HCT116 (cell line): ENCODE results near the gene SH3BGRL3. TPM values are rescaled to one million over a fixed set of nuclear protein-coding genes. Genes with fewer than 3 reads are reported as not detected.

ENCODE experiments used
- ATAC-seq: fragments of 200-7000 bp; cut with Tn5 transposase; 2 replicates; pipeline ENCODE4 v1.9.1; 2020; ENCODE audit warnings: mild to moderate bottlenecking, moderate library complexity
- BruUV-seq: library from RNA; stranded (reverse); fragments of 400-500 nt; replicated peaks from 2 replicates; lab custom pipeline; 2021; lab: Mats Ljungman, UMichigan
- CTCF ChIA-PET: fragments of 300-600 bp; sonication (Branson Sonifier 250); formaldehyde crosslinking; loops from one replicate; lab custom pipeline; 2021; ENCODE audit warnings: antibody characterized with exemption; lab: Charles Lee
- POLR2A ChIA-PET: fragments of 300-600, 350-600 bp; sonication (Branson Sonifier 250); formaldehyde crosslinking; loops from one replicate; lab custom pipeline; 2021; ENCODE audit warnings: antibody characterized with exemption; lab: Charles Lee
- RAD21 ChIA-PET, 2 experiments: fragments of 300-600 bp; sonication (Branson Sonifier 250); formaldehyde crosslinking; loops; one replicate each; lab custom pipeline; 2023; ENCODE audit warnings: low total read pairs in 2 of 2; ENCODE audit not compliant: uncharacterized antibody in 2 of 2, unreplicated experiment in 2 of 2, low non-redundant PET in 1 of 2; lab: Charles Lee
- DNase-seq: peaks from one replicate; pipeline ENCODE4 v3.0.0-alpha.2; 2010; ENCODE audit warnings: low read depth, low spot score
- H2AFZ ChIP-seq: fragments of 200-600 bp; shearing (Covaris generic), sonication (generic); 2 replicates; pipeline ENCODE4 v1.6.1; 2017; ENCODE audit warnings: low read depth, mixed run types, mixed read lengths, antibody characterized with exemption, low read length; ENCODE audit not compliant: poor library complexity, severe bottlenecking
- H3K27ac ChIP-seq: 2 replicates; pipeline ENCODE4 v1.5.1; 2012; ENCODE audit warnings: low read depth, low read length
- H3K27me3 ChIP-seq: fragments of 200-600 bp; sonication (generic); 2 replicates; pipeline ENCODE4 v1.6.1; 2016; ENCODE audit warnings: mixed run types, low read length, mixed read lengths; ENCODE audit not compliant: insufficient read depth
- H3K36me3 ChIP-seq, 2 experiments: fragments of 200-500 bp in 1 of 2; fragments of 200-600 bp in 1 of 2; sonication (Bioruptor generic) in 1 of 2; sonication (generic) in 1 of 2; 2 replicates each; pipeline versions ENCODE4 v1.5.1 to v1.6.1; 2014 to 2016; ENCODE audit warnings: low read length in 2 of 2, inconsistent platforms in 1 of 2, mixed read lengths in 1 of 2, mixed run types in 1 of 2; ENCODE audit not compliant: insufficient read depth in 2 of 2, control insufficient read depth in 1 of 2
- H3K4me1 ChIP-seq, 2 experiments: fragments of 200-600 bp in 1 of 2; sonication (generic) in 1 of 2; 2 replicates each; pipeline versions ENCODE4 v1.5.1 to v1.6.1; 2012 to 2017; ENCODE audit warnings: low read length in 2 of 2, inconsistent platforms in 1 of 2, mild to moderate bottlenecking in 1 of 2, mixed read lengths in 1 of 2, mixed run types in 1 of 2, moderate library complexity in 1 of 2; ENCODE audit not compliant: insufficient read depth in 2 of 2, control insufficient read depth in 1 of 2
- H3K4me2 ChIP-seq: fragments of 200-600 bp; sonication (generic); 2 replicates; pipeline ENCODE4 v1.6.1; 2017; ENCODE audit warnings: mixed run types, low read length, mixed read lengths
- H3K4me3 ChIP-seq, 2 experiments: fragments of 200-600 bp in 1 of 2; sonication (generic) in 1 of 2; replicated peaks in 1 of 2; 2 replicates each; pipeline ENCODE4 v1.5.1; 2011 to 2016; ENCODE audit warnings: low read length in 2 of 2, control low read depth in 1 of 2, low read depth in 1 of 2, mild to moderate bottlenecking in 1 of 2, mixed read lengths in 1 of 2, mixed run types in 1 of 2
- H3K79me2 ChIP-seq: fragments of 200-600 bp; sonication (generic); 2 replicates; pipeline ENCODE4 v1.6.1; 2017; ENCODE audit warnings: mild to moderate bottlenecking, mixed run types, low read length, moderate library complexity, mixed read lengths; ENCODE audit not compliant: insufficient read depth
- H3K9ac ChIP-seq: fragments of 200-600 bp; sonication (generic); 2 replicates; pipeline ENCODE4 v1.6.1; 2016; ENCODE audit warnings: low read length, mixed read lengths
- H3K9me2 ChIP-seq: fragments of 200-600 bp; sonication (generic), shearing (Covaris generic); 2 replicates; pipeline ENCODE4 v1.6.1; 2017; ENCODE audit warnings: mixed run types, mild to moderate bottlenecking, moderate library complexity; ENCODE audit not compliant: insufficient read depth
- H3K9me3 ChIP-seq, 2 experiments: fragments of 200-500 bp in 1 of 2; fragments of 200-600 bp in 1 of 2; sonication (Bioruptor generic) in 1 of 2; sonication (generic) in 1 of 2; 2 replicates each; pipeline ENCODE4 v1.6.1; 2014 to 2017; ENCODE audit warnings: low read length in 2 of 2, mixed read lengths in 2 of 2, inconsistent platforms in 1 of 2, low read depth in 1 of 2, mild to moderate bottlenecking in 1 of 2, mixed run types in 1 of 2, moderate library complexity in 1 of 2; ENCODE audit not compliant: control insufficient read depth in 1 of 2, insufficient read depth in 1 of 2
- H4K20me1 ChIP-seq: fragments of 200-600 bp; sonication (generic), shearing (Covaris generic); 2 replicates; pipeline ENCODE4 v1.6.1; 2017; ENCODE audit warnings: mixed run types, mild to moderate bottlenecking, moderate library complexity; ENCODE audit not compliant: insufficient read depth
- ATF3 ChIP-seq: IDR thresholded peaks from 2 replicates; pipeline ENCODE4 v1.6.1; 2012
- CBX3 ChIP-seq: IDR thresholded peaks from 2 replicates; pipeline ENCODE4 v1.6.1; 2012; ENCODE audit warnings: low read depth
- CEBPB ChIP-seq: IDR thresholded peaks from 2 replicates; pipeline ENCODE4 v1.6.1; 2012; ENCODE audit warnings: low read depth
- CTCF ChIP-seq, 3 experiments: fragments of 200-600 bp in 1 of 3; sonication (generic) in 1 of 3; IDR thresholded peaks in 2 of 3; conservative IDR thresholded peaks in 1 of 3; 2 replicates each; pipeline ENCODE4 v1.5.1; 2012 to 2017; ENCODE audit warnings: low read depth in 2 of 3, low read length in 2 of 3, antibody characterized with exemption in 1 of 3, borderline replicate concordance in 1 of 3, control low read depth in 1 of 3, mild to moderate bottlenecking in 1 of 3, mixed read lengths in 1 of 3, mixed run types in 1 of 3, moderate library complexity in 1 of 3; ENCODE audit not compliant: insufficient read depth in 1 of 3
- EZH2 ChIP-seq: fragments of 200-600 bp; sonication (generic); IDR thresholded peaks from 2 replicates; pipeline ENCODE4 v1.6.1; 2017; ENCODE audit warnings: antibody characterized with exemption, mixed run types
- EZH2phosphoT487 ChIP-seq: fragments of 200-600 bp; IDR thresholded peaks from 2 replicates; pipeline ENCODE4 v1.6.1; 2018; ENCODE audit warnings: antibody characterized with exemption, borderline replicate concordance
- JUND ChIP-seq: IDR thresholded peaks from 2 replicates; pipeline ENCODE4 v1.6.1; 2012
- MAX ChIP-seq: IDR thresholded peaks from 2 replicates; pipeline ENCODE4 v1.6.1; 2012
- POLR2A ChIP-seq: IDR thresholded peaks from 2 replicates; pipeline ENCODE4 v1.7.0; 2011; ENCODE audit warnings: borderline replicate concordance; ENCODE audit not compliant: insufficient read depth, insufficient read length; ENCODE audit errors: extremely low read depth
- RAD21 ChIP-seq: IDR thresholded peaks from 2 replicates; pipeline ENCODE4 v1.6.1; 2012; ENCODE audit warnings: low read depth, mild to moderate bottlenecking
- REST ChIP-seq: IDR thresholded peaks from 2 replicates; pipeline ENCODE4 v1.6.1; 2012; ENCODE audit warnings: low read depth
- SIN3A ChIP-seq: IDR thresholded peaks from 2 replicates; pipeline ENCODE4 v1.6.1; 2012; ENCODE audit warnings: low read depth
- SRF ChIP-seq: IDR thresholded peaks from 2 replicates; pipeline ENCODE4 v1.6.1; 2012; ENCODE audit warnings: low read depth
- TCF7L2 ChIP-seq: IDR thresholded peaks from 2 replicates; pipeline ENCODE4 v1.7.0; 2011; ENCODE audit warnings: borderline replicate concordance, inconsistent platforms; ENCODE audit not compliant: insufficient read depth, insufficient read length; ENCODE audit errors: extremely low read depth
- YY1 ChIP-seq: IDR thresholded peaks from 2 replicates; pipeline ENCODE4 v1.6.1; 2011; ENCODE audit warnings: low read length, low read depth, moderate library complexity, mild to moderate bottlenecking; ENCODE audit not compliant: insufficient replicate concordance; ENCODE audit errors: extremely low read depth
- ZBTB33 ChIP-seq: IDR thresholded peaks from 2 replicates; pipeline ENCODE4 v1.6.1; 2011; ENCODE audit warnings: mild to moderate bottlenecking, low read length, moderate library complexity; ENCODE audit not compliant: insufficient replicate concordance; ENCODE audit errors: extremely low read depth
- ZFX ChIP-seq: fragments of 450-650 bp; IDR thresholded peaks from 2 replicates; pipeline ENCODE4 v1.6.1; 2017
- ZNF274 ChIP-seq: fragments of 200-500 bp; sonication (Bioruptor generic); IDR thresholded peaks from 2 replicates; pipeline ENCODE4 v1.6.1; 2014; ENCODE audit warnings: mild to moderate bottlenecking, low read depth, low read length, inconsistent platforms
- intact Hi-C: fragments of 100-400 bp; cut with micrococcal nuclease; formaldehyde crosslinking; loops from 2 replicates; pipeline ENCODE4 v1.10.0; 2022
- total RNA-seq: library from RNA; stranded (reverse); gene quantifications from one replicate; pipeline ENCODE4 v1.2.1, GENCODE V29; 2021; ENCODE audit not compliant: unreplicated experiment

Gene SH3BGRL3
- total RNA-seq, 1 experiment from 2014 or later = 112 TPM

- no peaks in the 10 kb centered on the region for H3K9me3 ChIP-seq
- H3K4me1 ChIP-seq = peaks cover 39 to 92% of the 10 kb centered on the region in 2 experiments
- H3K4me2 ChIP-seq = no peak overlapping the region
- ChIA-PET POLR2A (no interaction called here), RAD21 (no interaction called here), CTCF (no interaction called here)
- DNase-seq (no peak), ATAC-seq (no peak)
- H2AFZ ChIP-seq = no peak overlapping the region
- peaks cover 20% of the 10 kb centered on the region for H3K79me2 ChIP-seq
- peaks cover 8 to 9% of the 10 kb centered on the region in 2 experiments for H3K36me3 ChIP-seq
- no peak overlapping the region for H3K4me3 ChIP-seq
- no peak overlapping the region for H3K27ac ChIP-seq
- H3K27me3 ChIP-seq = no peaks in the 10 kb centered on the region
- no peaks in the 10 kb centered on the region for H4K20me1 ChIP-seq
- H3K9ac ChIP-seq = no peak overlapping the region
- H3K9me2 ChIP-seq = no peaks in the 10 kb centered on the region
- no TSS peak for BruUV-seq
- TF ChIP-seq MAX = no peak
- no peak for TF ChIP-seq CBX3
- no peak for TF ChIP-seq TCF7L2
- no peak for TF ChIP-seq POLR2A
- TF ChIP-seq EZH2phosphoT487 = no peak
- no peak for TF ChIP-seq CTCF (IDR thresholded peaks at IDR 0.05 in 2 of 3, conservative IDR thresholded peaks at IDR 0.05 in 1 of 3; ENCODE audit: borderline replicate concordance in 1 of 3, insufficient read depth in 1 of 3, low read depth in 2 of 3, low read length in 2 of 3)
- TF ChIP-seq YY1 = no peak
- TF ChIP-seq ZNF274 = no peak
- TF ChIP-seq REST = no peak
- no peak for TF ChIP-seq ATF3
- no peak for TF ChIP-seq EZH2
- TF ChIP-seq ZBTB33 = no peak
- no peak for TF ChIP-seq ZFX
- no peak for TF ChIP-seq CEBPB
- no peak for TF ChIP-seq SRF
- TF ChIP-seq JUND = no peak
- TF ChIP-seq RAD21 = no peak
- TF ChIP-seq SIN3A = no peak
- TF ChIP-seq, all 23 proteins: peak for 0
- intact Hi-C loops = no loop called here
Observed at GRCh38 chr1:26281971-26282370, 2.1 kb downstream of the SH3BGRL3 start.
